MV-4-11 (cell line): ENCODE results near the gene NTN3.
"Not testable (repeated sequence)": the region's sequence is repeated elsewhere in the genome, so short reads cannot be mapped to it uniquely, and the experiment has no call there.

ENCODE experiments used
- DNase-seq: peaks from one replicate; lab custom pipeline; 2025; lab: John Stamatoyannopoulos, UW

NTN3 gene

GRCh38 chr16:2479996-2480395 is 8.9 kb downstream of the NTN3 start:
- not testable (repeated sequence) for DNase-seq

DNA sequence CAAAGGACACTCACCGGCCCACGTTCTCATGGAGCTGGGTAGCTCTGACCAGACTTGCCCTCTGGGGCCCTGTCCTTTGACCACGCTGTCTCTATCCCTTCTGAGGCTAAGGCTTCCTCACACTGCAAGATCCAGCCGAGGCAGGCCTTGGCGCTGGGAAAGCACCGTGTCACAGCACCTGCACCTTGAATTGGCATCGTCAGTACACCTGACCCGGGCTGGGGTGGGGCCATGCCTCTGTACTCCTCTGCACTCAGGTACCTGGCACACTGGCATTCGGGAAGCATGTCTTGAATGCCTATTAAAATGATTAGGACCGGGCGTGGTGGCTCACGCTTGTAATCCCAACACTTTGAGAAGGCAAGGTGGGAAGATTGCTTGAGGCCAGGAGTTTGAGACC is 9.9 kb downstream of the NTN3 start:
- DNase-seq = no peak

- DNase-seq = no peak
Observed at GRCh38 chr16:2481676-2482075, 10.6 kb downstream of the NTN3 start.

DNA sequence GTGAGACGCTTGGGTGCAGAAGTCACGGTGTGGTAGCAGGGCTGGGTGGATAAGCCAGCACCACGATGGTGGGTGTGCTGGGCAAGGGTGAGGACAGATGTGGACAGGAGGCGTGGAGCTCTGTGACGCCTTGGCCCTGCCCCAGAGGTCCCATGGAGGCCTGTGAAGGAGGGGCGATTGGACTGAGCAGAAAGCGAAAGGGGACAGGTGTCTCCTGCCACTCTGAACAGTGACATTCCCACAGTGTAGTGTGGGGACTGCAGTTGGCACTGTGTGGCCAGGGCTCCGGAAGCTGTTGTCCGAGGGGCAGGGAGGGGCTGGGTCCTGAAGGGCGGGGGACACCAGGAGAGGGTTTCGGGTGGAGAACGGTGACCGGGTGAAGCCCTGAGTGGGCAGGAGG is 11.2 kb downstream of the NTN3 start:
- no peak for DNase-seq

- DNase-seq = peak; percentile 31
Observed at GRCh38 chr16:2482708-2483534, 11.8 kb downstream of the NTN3 start.

DNA sequence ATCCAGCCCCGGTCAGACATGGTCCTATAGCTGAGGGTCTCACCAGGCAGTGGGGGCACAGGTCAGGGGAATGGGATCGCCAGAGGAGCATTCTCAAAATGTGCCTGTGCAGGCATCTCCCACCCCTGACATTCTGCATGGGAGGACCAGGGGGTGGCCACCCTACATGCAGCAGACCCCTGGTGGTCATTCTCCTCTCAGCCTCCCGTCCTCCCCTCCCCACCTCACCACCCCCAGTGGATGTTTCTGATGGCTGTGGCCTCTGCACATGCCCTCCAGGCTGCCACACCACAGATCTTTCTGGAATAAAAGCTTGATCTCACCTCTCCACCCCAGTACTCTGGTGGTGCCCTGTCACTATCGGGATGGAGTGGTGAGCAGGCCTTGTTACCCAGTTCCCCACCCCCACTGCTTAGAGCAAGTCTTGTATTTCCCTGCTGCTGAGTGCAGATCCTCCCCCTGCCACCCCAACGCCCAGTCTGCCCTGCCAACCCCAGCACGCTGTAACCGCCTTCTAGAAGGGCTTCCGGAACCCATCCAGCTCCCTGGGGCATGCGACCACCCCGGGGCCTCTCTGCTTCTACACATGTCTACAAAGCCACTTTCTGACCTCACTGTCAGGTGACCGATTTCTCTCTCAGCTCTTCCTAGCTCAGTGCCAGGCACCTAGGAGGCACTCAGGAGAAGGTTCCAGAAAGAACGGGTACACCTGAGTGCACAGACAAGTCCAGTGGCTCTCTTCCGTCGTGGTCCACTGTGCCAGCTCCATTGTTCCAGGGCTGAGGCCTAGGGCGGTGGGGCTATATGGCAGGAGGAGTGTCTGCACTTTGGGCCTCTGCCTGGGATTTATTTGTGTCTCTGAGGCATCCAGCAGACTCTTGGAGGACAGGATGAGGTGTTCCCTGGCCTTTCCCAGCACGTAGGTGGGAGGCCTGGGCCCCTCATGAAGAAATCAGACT is 13.1 kb downstream of the NTN3 start:
- no peak for DNase-seq

DNA sequence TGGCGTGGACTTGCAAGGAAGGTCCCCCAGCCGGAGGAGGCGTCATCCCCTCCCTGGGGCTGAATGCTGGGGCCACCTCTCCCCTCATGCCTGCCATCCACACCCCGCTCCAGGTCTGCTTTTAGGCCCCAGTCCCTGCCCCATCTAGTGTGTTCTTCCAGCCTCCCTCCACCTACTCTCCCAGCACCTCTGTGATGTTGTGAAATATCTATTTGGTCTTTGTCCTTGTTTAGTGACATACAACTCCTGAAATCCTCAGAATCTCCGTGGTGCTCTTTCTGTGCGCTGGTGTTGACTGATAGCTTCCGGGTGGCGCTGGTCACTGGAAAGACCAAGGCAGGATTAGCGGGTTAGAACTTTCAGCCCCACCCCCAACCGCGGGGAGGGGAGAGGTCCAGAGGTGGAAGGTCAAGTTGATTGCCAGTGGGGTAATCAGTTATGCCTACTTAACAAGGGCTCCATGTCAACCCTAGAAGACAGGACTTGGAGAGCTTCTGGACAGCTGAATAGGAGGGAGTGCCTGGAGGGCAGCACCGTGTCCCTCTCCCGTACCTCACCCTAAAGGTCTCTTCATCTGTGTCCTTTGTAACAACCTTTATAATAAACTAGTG is 13.9 kb downstream of the NTN3 start:
- no peak for DNase-seq

GRCh38 chr16:2485811-2486507 is 14.9 kb downstream of the NTN3 start:
- DNase-seq = no peak

DNA sequence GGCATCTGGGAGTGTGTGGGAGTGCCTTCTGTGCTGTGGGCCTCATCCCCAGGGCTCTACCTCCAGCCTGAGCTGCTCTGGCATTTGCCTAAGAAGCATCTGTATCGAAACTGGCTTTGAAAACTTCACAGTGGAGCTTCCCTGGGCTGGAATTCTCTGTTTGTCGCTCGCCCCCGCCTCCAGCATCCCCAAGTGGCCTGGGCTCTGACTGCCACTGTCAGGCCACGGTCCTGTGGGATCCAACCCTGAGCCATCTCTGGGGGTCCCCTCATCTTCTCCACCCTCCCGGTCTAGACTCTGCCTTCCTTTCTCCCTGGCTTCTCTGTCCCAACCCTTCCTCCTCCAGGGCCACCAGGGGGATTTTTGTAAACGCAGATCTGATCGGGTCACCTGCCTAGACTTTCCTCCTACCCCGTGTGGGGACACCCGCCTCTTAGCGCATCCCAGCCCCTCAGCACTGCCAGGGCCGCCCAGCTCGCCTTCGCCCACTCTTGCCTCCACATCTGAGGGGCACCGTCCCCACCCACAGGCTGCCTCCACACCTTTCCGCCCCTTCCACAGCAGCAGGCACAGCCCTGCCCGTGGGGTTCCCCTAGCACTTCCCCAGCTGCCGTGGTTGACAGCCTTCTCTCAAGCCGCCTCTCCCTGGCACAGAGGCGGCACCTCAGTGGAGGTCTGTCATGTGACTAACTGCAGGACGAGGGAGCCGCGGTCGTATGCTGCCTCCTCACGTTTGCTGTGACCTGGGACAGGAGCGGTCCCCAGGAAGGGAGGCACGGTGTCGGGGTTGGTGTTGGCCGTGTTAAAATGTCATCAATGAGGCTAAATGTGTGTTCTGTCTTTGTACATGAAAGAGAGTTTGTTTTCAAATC is 15.8 kb downstream of the NTN3 start:
- DNase-seq = no peak

GRCh38 chr16:2487517-2487842 is 16.4 kb downstream of the NTN3 start:
- DNase-seq = no peak

DNA sequence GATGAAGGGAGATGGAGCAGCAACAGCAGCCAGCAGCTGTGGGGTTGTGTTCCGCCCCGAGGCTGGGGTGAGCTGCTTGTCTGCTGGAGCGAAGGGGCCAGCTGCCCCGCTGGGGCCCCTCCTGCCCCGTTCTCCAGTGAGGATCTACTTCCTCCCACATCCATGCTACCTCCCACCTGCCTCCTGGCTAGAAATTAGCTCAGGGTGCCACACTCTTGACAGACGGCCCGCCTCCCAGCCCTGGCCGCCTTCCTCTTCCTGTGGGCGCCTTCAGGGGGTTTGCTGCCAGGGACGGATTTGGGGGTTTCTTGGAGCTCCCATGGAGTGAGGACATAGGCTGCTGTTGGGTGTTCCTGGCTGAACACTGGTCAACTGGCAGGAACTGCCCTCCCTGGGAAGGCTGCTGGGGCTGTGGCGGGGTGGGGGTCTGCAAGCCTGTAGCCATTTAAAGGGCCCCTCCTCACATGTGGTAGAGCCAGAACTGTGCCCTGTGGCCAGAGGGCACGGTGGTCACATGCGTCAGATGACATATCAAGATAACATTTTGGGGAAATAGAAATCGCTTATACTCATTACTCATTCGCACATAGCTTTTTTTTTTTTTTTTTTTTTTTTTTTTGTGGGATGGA is 16.9 kb downstream of the NTN3 start:
- DNase-seq = peak; percentile 82

DNA sequence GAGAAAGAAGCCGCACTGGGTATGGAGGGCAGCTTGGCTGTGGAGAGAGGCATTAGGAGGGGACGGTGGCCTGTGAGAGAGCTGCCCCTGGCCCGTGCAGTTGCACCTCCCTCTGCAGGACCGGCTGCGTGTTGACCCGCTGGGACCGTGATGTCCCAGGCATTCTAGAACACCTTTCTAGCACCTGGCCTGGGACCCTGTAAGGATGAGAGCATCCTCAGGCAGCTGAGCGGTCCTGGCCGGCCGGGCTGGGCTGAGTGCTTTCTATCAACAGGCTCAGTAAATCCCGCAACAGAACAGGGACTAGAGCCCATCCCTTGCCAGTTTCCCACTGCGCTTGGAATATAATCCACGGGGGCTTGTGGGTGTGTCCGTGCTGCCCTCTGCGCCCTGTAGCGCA is 18.5 kb downstream of the NTN3 start:
- DNase-seq = no peak

- DNase-seq = no peak
Observed at GRCh38 chr16:2490190-2491105, 19.4 kb downstream of the NTN3 start.

DNA sequence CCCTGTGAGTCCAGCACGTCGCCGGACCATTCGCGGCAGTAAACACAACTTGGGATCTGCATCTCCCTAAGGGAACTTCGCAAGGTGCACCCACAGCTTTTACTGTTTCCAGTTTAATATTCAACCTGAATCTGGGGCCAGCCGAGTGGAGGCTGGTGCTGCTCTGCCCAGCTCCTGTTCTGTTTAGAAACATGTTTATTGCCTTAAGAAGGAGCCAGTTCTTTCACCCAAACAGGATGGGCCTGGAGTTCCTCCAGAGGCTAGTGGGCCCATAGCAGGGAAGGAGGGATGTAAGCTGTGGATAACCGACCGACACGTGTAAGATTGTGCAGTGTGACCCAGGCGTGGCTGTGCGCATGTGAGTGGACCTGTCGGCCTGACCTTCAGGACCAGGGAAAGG is 21.2 kb downstream of the NTN3 start:
- no peak for DNase-seq

DNA sequence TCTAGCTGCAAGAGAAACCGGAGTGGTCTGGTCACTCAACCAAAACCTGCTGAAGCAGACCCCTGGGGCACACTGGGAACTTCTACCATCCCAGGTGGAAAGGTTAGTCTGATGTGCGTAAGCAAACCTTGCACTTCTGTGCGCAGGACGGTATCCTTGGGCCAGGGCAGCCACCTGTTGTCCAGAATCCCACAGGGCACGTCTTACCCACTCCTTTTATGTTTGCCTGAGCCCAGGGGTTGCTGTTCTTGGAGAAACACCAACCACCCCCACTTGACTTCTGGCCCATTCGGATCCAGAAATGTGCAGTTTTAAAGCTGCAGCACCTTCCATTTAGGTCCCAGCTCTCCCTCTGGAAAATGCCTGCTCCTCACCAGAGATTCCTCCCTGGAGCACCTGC is 22.5 kb downstream of the NTN3 start:
- DNase-seq = no peak

GRCh38 chr16:2494616-2495015 is 23.5 kb downstream of the NTN3 start:
- DNase-seq = no peak

DNA sequence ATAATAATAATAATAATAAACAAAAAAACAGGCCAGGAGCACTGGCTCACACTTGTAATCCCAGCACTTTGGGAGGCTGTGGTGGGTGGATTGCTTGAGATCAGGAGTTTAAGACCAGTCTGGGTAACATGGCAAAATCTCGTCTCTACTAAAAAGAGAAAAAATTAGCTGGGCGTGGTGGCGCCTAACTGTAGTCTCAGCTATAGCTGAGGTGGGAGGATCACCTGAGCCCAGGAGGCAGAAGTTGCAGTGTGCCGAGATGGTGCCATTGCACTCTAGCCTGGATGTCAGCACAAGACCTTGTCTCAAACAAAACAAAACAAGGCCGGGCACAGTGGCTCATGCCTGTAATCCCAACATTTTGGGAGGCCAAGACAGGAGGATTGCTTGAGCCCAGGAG is 23.9 kb downstream of the NTN3 start:
- DNase-seq = no peak

DNA sequence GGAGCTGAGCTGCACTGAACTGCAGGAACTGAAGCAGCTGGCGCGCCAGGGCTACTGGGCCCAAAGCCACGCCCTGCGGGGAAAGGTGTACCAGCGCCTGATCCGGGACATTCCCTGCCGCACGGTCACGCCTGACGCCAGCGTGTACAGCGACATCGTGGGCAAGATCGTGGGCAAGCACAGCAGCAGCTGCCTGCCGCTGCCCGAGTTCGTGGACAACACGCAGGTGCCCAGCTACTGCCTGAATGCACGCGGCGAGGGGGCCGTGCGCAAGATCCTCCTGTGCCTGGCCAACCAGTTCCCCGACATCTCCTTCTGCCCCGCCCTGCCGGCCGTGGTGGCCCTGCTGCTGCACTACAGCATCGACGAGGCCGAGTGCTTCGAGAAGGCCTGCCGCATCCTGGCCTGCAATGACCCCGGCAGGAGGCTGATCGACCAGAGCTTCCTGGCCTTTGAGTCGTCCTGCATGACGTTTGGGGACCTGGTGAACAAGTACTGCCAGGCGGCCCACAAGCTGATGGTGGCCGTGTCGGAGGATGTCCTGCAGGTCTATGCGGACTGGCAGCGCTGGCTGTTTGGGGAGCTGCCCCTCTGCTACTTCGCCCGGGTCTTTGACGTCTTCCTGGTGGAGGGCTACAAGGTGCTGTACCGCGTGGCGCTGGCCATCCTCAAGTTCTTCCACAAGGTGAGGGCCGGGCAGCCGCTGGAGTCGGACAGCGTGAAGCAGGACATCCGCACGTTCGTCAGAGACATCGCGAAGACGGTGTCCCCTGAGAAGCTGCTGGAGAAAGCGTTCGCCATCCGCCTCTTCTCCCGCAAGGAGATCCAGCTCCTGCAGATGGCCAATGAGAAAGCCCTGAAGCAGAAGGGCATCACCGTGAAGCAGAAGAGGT is 25.4 kb downstream of the NTN3 start:
- no peak for DNase-seq
